ENCODE data around the gene ZNF576.
"Not testable (repeated sequence)": the region's sequence is repeated elsewhere in the genome, so short reads cannot be mapped to it uniquely, and the experiment has no call there.

The ZNF576 gene

DNA sequence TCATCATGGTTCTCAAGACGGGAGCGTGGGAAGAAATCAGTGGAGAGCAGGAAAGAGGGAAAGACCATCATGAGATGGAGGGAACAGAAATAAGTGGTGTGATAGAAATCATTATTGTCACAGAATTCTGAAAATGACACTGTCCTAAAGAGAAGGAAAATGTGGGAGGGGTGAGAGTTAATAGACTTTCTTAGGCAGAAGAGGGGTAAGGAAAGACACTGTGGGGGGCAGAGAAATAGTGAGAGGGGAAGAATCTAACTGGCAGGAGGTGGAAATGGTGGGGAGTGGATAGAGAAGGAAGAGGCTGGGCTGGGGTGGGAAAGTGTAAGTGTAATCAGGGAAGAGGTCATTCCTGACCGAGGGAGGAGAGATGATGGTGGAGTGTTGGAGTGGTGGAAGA, 17.6 kb upstream of the ZNF576 start:
- Histone ChIP-seq H3K27me3 (ENCODE audit: control insufficient read depth, insufficient read depth, low read length) (no peaks in the 10 kb centered on the region), H3K4me1 (ENCODE audit: control insufficient read depth, insufficient read depth, low read length) (peaks cover 6% of the 10 kb centered on the region), H3K36me3 (ENCODE audit: control insufficient read depth, insufficient read depth, low read length) (peaks cover under 1% of the 10 kb centered on the region), H3K4me3 (ENCODE audit: low read depth, low read length) (no peak overlapping the region), H3K9me3 (ENCODE audit: control insufficient read depth, insufficient read depth, low read length) (no peaks in the 10 kb centered on the region), H3K9ac (ENCODE audit: low read depth, low read length) (no peak overlapping the region)

DNA sequence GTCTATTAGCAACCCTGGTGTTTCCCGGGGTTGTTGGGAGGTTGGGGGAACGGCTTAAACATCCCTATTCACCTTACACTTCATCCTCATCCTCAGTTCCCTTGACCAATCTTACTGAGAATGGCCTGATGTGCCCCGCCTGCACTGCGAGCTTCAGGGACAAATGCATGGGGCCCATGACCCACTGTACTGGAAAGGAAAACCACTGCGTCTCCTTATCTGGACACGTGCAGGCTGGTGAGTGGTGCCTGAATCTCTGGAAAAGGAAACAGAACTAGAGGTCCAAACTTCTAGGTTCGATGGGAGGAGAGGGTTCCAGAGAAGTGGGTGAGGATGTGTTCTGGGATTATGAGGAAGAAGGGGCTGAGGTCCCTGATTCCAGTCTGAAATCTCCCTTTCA, 14.9 kb upstream of the ZNF576 start:
- Histone ChIP-seq H3K4me3 (ENCODE audit: low read depth, low read length) (no peak overlapping the region), H3K4me1 (ENCODE audit: control insufficient read depth, insufficient read depth, low read length) (peaks cover 2% of the 10 kb centered on the region), H3K9me3 (ENCODE audit: control insufficient read depth, insufficient read depth, low read length) (no peaks in the 10 kb centered on the region), H3K9ac (ENCODE audit: low read depth, low read length) (no peak overlapping the region), H3K27me3 (ENCODE audit: control insufficient read depth, insufficient read depth, low read length) (no peaks in the 10 kb centered on the region), H3K36me3 (ENCODE audit: control insufficient read depth, insufficient read depth, low read length) (no peaks in the 10 kb centered on the region)

DNA sequence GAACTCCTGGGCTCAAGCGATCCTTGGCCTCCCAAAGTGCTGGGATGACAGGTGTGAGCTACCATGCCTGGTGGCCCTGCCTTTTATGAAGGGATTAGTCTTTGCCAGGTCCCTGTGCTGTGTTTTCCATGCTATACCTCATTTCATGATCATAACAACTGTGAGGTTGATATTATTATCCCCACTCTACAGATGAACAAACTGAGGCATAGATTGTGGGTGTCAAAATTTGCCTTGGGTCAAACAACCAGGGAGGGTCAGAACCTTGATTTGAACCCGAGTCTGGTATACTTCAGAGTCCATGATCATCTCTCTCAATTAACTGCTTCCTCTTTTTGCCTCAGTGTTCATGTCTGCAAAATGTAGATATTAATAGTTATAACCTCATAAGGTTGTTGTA, 13.9 kb upstream of the ZNF576 start:
- no peaks in the 10 kb centered on the region for H3K9me3 ChIP-seq (ENCODE audit: control insufficient read depth, insufficient read depth, low read length)
- H3K4me3 ChIP-seq (ENCODE audit: low read depth, low read length) = no peak overlapping the region
- H3K36me3 ChIP-seq (ENCODE audit: control insufficient read depth, insufficient read depth, low read length) = no peaks in the 10 kb centered on the region
- no peak overlapping the region for H3K9ac ChIP-seq (ENCODE audit: low read depth, low read length)
- H3K27me3 ChIP-seq (ENCODE audit: control insufficient read depth, insufficient read depth, low read length) = no peaks in the 10 kb centered on the region
- no peaks in the 10 kb centered on the region for H3K4me1 ChIP-seq (ENCODE audit: control insufficient read depth, insufficient read depth, low read length)

DNA sequence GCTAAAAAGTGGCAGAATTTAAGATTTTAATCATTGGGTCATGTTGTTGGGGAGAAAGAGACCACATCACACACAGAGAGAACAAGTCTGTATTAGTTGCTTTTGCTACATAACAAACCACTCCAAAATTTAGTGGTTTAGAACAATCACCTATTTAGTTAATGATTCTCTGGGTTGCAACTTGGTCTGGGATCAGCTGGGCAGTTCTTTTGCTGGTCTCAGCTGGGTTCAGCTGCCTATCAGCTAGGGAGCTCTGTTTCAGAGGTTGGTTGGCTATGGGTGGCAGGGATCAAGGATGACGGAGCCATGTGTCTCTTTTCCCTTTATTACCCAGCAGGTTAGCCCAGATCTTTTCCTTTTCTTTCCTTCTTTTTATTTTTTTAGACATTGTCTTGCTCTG, 11.9 kb upstream of the ZNF576 start:
- Histone ChIP-seq H3K27me3 (ENCODE audit: control insufficient read depth, insufficient read depth, low read length) (no peaks in the 10 kb centered on the region), H3K4me3 (ENCODE audit: low read depth, low read length) (no peak overlapping the region), H3K36me3 (ENCODE audit: control insufficient read depth, insufficient read depth, low read length) (no peaks in the 10 kb centered on the region), H3K9me3 (ENCODE audit: control insufficient read depth, insufficient read depth, low read length) (no peaks in the 10 kb centered on the region), H3K9ac (ENCODE audit: low read depth, low read length) (no peak overlapping the region), H3K4me1 (ENCODE audit: control insufficient read depth, insufficient read depth, low read length) (no peaks in the 10 kb centered on the region)

DNA sequence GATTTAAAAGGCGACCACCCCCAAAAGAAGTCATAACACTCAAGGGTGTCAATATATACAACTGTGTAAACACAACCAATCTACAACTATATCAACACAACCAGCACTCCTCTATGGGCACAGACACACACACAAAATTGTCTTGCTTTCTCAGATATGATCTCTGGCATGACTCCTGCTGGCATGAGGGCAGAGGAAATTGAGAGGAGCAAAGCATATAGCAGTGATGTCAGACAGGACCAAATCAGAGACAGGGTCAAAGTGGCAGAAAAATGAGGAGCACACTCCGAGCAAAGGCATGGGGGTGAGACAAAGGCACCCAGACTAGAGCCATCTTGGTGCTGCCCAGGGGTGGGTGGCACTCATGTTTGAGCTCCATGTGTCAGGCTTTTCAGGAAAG, 10.0 kb upstream of the ZNF576 start:
- H3K9ac ChIP-seq (ENCODE audit: low read depth, low read length) = no peak overlapping the region
- H3K4me1 ChIP-seq (ENCODE audit: control insufficient read depth, insufficient read depth, low read length) = no peaks in the 10 kb centered on the region
- no peak overlapping the region for H3K4me3 ChIP-seq (ENCODE audit: low read depth, low read length)

DNA sequence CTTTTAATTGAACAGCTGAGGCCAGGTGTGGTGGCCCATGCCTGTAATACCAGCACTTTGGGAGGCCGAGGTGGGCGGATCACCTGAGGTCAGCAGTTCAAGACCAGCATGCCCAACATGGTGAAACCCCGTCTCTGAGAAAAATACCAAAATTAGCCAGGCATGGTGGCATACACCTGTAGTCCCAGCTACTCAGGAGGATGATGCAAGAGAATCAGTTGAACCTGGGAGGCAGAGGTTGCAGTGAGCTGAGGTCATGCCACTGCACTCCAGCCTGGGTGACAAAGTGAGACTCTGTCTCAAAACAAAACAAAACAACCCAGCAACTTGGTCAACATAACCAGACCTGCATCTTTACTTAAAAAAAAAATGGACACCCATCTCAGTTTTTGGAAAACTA, 9.4 kb upstream of the ZNF576 start:
- H3K9me3 ChIP-seq (ENCODE audit: control insufficient read depth, insufficient read depth, low read length); H3K9ac ChIP-seq (ENCODE audit: low read depth, low read length); H3K36me3 ChIP-seq (ENCODE audit: control insufficient read depth, insufficient read depth, low read length); H3K27me3 ChIP-seq (ENCODE audit: control insufficient read depth, insufficient read depth, low read length); H3K4me3 ChIP-seq (ENCODE audit: low read depth, low read length); H3K4me1 ChIP-seq (ENCODE audit: control insufficient read depth, insufficient read depth, low read length): not testable (repeated sequence)

More for the DNA sequence above, 10.0 kb upstream of the ZNF576 start:
- Histone ChIP-seq H3K9me3 (ENCODE audit: control insufficient read depth, insufficient read depth, low read length) (no peaks in the 10 kb centered on the region), H3K27me3 (ENCODE audit: control insufficient read depth, insufficient read depth, low read length) (no peaks in the 10 kb centered on the region), H3K36me3 (ENCODE audit: control insufficient read depth, insufficient read depth, low read length) (peaks cover 3% of the 10 kb centered on the region)

DNA sequence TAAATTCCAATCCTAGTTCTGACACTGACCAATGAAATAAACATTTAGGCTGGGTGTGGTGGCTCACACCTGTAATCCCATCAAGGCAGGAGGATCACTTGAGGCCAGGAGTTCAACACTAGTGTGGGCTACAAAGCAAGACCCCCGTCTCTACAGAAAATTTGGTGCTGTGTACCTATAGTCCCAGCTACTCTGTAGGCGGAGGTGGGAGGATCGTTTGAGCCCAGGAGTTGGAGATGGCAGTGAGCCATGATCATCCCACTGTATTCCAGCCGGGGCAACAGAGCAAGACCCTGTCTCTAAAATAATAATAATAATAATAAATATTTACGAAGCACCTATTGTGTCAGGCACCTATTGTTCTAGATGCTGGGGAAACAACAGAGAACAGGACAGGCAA, 7.1 kb upstream of the ZNF576 start:
- H3K4me1 ChIP-seq (ENCODE audit: control insufficient read depth, insufficient read depth, low read length) = no peaks in the 10 kb centered on the region
- H3K9ac ChIP-seq (ENCODE audit: low read depth, low read length) = no peak overlapping the region
- H3K27me3 ChIP-seq (ENCODE audit: control insufficient read depth, insufficient read depth, low read length) = no peaks in the 10 kb centered on the region
- no peak overlapping the region for H3K4me3 ChIP-seq (ENCODE audit: low read depth, low read length)
- H3K36me3 ChIP-seq (ENCODE audit: control insufficient read depth, insufficient read depth, low read length) = peaks cover 20% of the 10 kb centered on the region
- H3K9me3 ChIP-seq (ENCODE audit: control insufficient read depth, insufficient read depth, low read length) = no peaks in the 10 kb centered on the region

DNA sequence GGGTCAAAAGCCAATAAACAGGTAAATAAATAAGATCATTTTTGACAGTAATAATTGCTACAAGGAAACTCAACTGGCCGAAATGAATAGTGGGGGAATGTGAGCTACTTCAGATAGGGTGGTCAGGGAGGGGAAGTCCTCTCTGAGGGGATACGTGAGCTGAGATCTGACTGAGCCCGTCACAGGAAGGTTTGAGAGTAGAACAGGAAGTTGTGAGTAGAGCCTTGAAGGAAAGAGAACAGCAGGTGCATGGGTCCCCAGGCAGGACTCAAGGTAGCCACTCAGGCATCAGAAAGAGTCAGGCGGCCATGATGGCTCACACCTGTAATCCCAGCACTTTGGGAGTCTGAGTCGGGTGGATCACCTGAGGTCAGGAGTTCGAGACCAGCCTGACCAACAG, 6.7 kb upstream of the ZNF576 start:
- H3K36me3 ChIP-seq (ENCODE audit: control insufficient read depth, insufficient read depth, low read length) = peaks cover 20% of the 10 kb centered on the region
- H3K4me3 ChIP-seq (ENCODE audit: low read depth, low read length) = no peak overlapping the region
- no peak overlapping the region for H3K9ac ChIP-seq (ENCODE audit: low read depth, low read length)
- H3K9me3 ChIP-seq (ENCODE audit: control insufficient read depth, insufficient read depth, low read length) = no peaks in the 10 kb centered on the region
- no peaks in the 10 kb centered on the region for H3K4me1 ChIP-seq (ENCODE audit: control insufficient read depth, insufficient read depth, low read length)
- no peaks in the 10 kb centered on the region for H3K27me3 ChIP-seq (ENCODE audit: control insufficient read depth, insufficient read depth, low read length)

DNA sequence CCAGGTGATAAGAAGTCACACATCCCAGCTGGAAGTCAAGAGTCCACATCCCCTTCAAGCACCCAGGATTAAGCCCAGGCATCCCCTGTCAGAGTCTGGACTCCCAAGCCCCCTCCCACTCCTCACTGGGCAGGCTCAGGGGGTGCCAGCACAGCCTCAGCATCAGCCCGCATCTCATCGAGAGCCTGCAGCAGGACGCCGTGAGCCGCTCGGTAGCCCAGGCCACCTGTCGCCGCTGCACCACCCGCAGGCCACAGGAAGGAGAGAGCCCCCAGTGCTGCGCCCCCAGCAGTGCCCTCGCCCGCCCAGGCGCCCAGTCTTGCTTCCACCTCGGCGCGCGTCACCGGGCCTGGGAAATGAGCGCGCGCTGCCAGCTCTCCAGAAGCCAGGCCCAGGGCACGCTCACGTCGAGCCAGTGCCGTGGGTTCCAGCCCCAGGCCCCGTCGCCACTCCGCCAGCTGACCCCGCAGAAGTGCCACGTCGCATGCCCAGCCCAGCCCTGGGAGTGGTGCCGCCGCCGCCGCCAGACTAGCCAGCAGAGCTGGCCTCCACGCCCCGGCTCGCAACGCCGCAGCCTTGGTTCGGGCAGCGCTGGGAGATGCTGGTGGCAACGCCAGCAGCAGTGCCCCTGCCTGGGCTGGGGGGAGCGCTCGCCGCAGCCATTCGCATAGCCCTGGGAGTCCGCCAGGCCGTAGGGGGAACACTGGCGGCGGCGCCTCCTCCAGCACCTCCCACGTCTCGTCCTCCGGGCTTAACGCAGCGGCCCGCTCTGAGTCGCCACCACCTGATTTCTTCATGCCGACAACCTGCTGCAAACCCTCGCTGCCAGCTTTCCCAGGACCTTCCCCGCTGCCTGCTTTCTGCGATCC, 4.3 kb upstream of the ZNF576 start:
- H3K27me3 ChIP-seq (ENCODE audit: control insufficient read depth, insufficient read depth, low read length) = no peaks in the 10 kb centered on the region
- no peak overlapping the region for H3K9ac ChIP-seq (ENCODE audit: low read depth, low read length)
- no peak overlapping the region for H3K4me3 ChIP-seq (ENCODE audit: low read depth, low read length)
- H3K9me3 ChIP-seq (ENCODE audit: control insufficient read depth, insufficient read depth, low read length) = no peaks in the 10 kb centered on the region
- H3K36me3 ChIP-seq (ENCODE audit: control insufficient read depth, insufficient read depth, low read length) = peaks cover 20% of the 10 kb centered on the region
- peaks cover 1% of the 10 kb centered on the region for H3K4me1 ChIP-seq (ENCODE audit: control insufficient read depth, insufficient read depth, low read length)

DNA sequence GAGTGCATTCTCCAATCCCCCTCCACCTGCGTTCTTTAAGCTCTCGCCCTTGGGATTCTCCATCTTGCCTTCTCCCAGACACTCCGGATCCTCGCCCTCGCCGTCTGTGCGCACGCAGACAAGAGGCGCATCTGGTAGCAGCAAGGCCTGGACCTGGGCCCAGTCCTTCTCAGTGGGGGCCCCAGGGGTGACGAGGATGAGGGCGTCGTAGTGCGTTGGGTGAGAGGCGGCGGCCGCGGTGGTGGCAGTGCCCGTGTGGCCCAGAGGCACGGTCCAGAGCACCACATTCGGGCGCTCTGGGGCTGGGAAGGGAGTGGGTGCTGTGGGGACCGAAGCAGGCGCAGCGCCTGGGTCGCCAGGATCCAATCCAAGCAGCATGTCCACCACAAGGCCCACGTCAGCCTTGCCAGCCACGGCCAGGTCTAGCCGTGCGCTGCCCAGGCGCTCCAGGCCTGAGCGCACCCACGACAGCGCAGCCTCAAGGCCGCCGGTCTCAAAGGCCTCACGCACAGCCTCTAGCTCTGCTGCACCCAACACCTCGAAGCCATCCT, 3.5 kb upstream of the ZNF576 start:
- Histone ChIP-seq H3K27me3 (ENCODE audit: control insufficient read depth, insufficient read depth, low read length) (no peaks in the 10 kb centered on the region), H3K36me3 (ENCODE audit: control insufficient read depth, insufficient read depth, low read length) (peaks cover 20% of the 10 kb centered on the region), H3K4me3 (ENCODE audit: low read depth, low read length) (no peak overlapping the region), H3K9me3 (ENCODE audit: control insufficient read depth, insufficient read depth, low read length) (no peaks in the 10 kb centered on the region), H3K4me1 (ENCODE audit: control insufficient read depth, insufficient read depth, low read length) (peaks cover 7% of the 10 kb centered on the region), H3K9ac (ENCODE audit: low read depth, low read length) (no peak overlapping the region)

DNA sequence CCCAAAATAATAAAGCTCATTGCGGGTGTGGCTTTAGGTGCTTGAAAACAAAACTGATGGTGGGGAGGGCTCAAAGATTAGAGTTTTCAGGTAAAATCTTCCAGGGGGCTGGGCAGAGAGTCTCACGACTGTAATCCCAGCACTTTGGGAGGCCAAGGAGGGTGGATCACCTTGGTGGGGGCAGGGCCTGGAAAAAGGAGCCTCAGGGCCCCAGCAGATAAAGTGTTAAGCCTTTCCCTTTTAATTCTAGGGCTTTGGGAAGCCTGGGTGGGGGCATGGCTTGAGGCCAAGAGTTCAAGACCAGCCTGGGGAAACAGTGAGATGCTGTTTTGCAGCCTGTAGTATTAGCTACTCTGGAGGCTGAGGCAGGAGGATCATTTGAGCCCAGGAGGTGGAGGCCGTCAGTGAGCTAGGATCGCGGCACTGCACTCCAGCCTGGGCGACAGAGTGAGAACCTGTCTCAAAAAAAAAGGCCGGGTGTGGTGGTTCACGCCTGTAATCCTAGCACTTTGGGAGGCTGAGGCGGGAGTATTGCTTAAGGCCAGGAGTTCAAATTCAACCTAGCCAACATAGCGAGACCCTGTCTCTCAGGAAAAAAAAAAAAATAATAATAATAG, 2.2 kb upstream of the ZNF576 start:
- H3K4me3 ChIP-seq (ENCODE audit: low read depth, low read length) = no peak overlapping the region
- H3K27me3 ChIP-seq (ENCODE audit: control insufficient read depth, insufficient read depth, low read length) = no peaks in the 10 kb centered on the region
- H3K36me3 ChIP-seq (ENCODE audit: control insufficient read depth, insufficient read depth, low read length) = peaks cover 27% of the 10 kb centered on the region
- no peak overlapping the region for H3K9ac ChIP-seq (ENCODE audit: low read depth, low read length)
- peaks cover 7% of the 10 kb centered on the region for H3K4me1 ChIP-seq (ENCODE audit: control insufficient read depth, insufficient read depth, low read length)
- H3K9me3 ChIP-seq (ENCODE audit: control insufficient read depth, insufficient read depth, low read length) = no peaks in the 10 kb centered on the region
